Left renal cortex interstitium (tissue), 4 donors: ENCODE measurements around the gene GCA. TPM values are rescaled to one million over a fixed set of nuclear protein-coding genes. Genes with fewer than 3 reads are reported as not detected.

Experiments
- DNase-seq, 4 donors: peaks; one replicate each; pipeline ENCODE4 v3.0.0-alpha.2; 2013; ENCODE audit warnings: low read depth in 4 of 4, low spot score in 2 of 4, missing footprints in 1 of 4
- polyA plus RNA-seq, 4 donors: library from polyadenylated mRNA; unstranded; fragments of 120-200 nt; gene quantifications; one replicate each; pipeline ENCODE4 v1.2.1, GENCODE V29; 2013; ENCODE audit not compliant: insufficient read length in 4 of 4

GCA gene
- polyA plus RNA-seq, 4 donors = 32.6 to 38.3 (median 34.4) TPM

DNA sequence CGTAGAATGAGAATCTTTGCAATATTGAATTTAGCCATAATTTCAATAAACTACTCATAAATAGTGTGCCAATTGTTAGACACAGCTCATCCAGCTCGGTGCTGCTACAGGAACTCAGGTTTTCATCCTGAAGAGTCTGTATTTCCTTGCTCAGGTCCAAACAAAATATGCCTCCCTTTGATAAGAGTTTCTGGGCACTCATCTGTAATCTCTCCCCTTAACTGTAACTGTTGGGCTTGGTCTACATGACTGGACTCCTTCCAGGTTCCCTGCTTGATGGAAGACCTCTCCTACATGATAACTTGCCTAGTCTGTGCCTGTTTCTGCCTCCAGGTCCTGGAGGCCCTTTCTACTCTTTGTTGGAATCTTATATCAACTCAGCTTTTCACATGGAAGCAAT, 57.9 kb downstream of the GCA start:
- DNase-seq = no peak

DNA sequence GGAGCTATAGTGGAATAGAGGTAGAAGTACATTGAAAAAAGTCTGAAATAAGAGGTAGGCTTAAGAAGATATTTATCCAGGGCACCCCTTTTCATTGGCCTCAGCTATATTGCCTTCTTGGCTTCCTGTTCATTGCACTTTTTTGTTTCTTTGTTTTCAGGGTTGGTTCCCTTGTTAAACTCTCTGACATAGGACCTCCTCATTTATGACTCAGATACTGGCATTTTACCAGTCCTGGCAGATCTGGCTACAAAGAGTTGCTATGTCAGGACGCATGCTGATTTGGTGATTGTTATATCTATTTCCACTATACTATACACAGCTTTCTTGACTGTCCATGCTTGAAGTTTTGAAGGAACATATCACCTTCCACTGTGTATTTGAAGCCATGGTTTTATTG, 60.0 kb downstream of the GCA start:
- no peak for DNase-seq

Other genes starting within 250 kb of the GCA start
- not detected for gene GCG, start 191.9 kb upstream of the GCA start, polyA plus RNA-seq
- gene FAP, start 100.7 kb upstream of the GCA start, polyA plus RNA-seq = 10 to 100 TPM; 11.1 to 19.3 (median 12.3) TPM
- gene IFIH1, start 25.4 kb upstream of the GCA start, polyA plus RNA-seq = 1 to 10 TPM; 5.9 to 9.2 (median 6.3) TPM